Stimulated activated memory B cell treated with anti-CD40 and anti-IgM and Interleukin-4, amounts not matched to agents 10 μg/mL and 1 μg/mL and 100 μg/mL, for 72 hours (primary cell): Measurements from ENCODE around the gene CHERP.
A peak's percentile ranks its signal among the peaks of the same experiment; 100 is the strongest.
"Not testable (repeated sequence)": the region's sequence is repeated elsewhere in the genome, so short reads cannot be mapped to it uniquely, and the experiment has no call there.

Source experiments
- ATAC-seq: fragments of 150-1000 bp; cut with Tn5 transposase; 2 replicates; pipeline ENCODE4 v1.10.0; 2021
- H3K27ac Mint-ChIP-seq: one replicate; pipeline ENCODE4 v1.8.0; 2022; ENCODE audit warnings: mild to moderate bottlenecking, mixed read lengths
- H3K27me3 Mint-ChIP-seq: one replicate; pipeline ENCODE4 v1.8.0; 2022; ENCODE audit warnings: mixed read lengths
- H3K36me3 Mint-ChIP-seq: one replicate; pipeline ENCODE4 v1.8.0; 2022; ENCODE audit warnings: mixed read lengths
- H3K4me1 Mint-ChIP-seq: one replicate; pipeline ENCODE4 v1.8.0; 2022; ENCODE audit warnings: mixed read lengths
- H3K4me3 Mint-ChIP-seq: one replicate; pipeline ENCODE4 v1.8.0; 2022; ENCODE audit warnings: mild to moderate bottlenecking, moderate library complexity, mixed read lengths
- H3K9me3 Mint-ChIP-seq: one replicate; pipeline ENCODE4 v1.8.0; 2022; ENCODE audit warnings: mixed read lengths

Gene CHERP

DNA sequence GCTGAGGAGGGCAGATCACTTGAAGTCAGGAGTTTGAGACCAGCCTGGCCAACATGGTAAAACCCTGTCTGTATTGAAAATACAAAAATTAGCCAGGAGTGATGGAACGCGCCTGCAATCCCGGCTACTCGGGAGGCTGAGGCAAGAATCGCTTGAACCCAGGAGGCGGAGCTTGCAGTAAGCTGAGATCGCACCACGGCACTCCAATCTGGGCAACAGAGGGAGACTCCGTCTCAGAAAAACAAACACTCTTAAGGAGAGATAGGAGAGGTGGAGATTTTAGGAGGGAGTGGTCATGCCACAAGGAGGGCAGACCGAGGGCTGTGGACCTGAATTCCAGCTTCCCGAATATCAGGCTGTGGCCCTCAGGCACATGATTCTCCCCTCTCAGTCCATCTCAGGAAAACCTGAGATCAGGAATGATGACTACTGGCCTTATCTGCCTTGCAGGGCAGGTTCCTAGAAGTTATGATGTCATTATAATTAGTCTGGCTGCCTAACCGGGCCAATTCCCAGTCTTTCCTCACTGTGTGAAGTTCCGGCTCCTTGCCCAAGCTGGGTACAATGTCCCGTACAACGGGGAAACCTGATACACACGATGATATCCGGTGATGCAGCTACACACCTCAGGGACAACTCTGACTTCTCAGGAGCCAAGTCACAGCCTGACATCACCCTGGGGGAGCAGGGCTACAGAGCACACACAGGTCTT is 27.5 kb upstream of the CHERP start:
- H3K36me3 Mint-ChIP-seq = peaks cover 26% of the 10 kb centered on the region

GRCh38 chr19:16566702-16567101 is 24.5 kb upstream of the CHERP start:
- Mint-ChIP-seq H3K27ac (peak overlapping the region; percentile 62), H3K27me3 (no peaks in the 10 kb centered on the region), H3K4me3 (no peak overlapping the region), H3K36me3 (peaks cover 45% of the 10 kb centered on the region), H3K4me1 (peaks cover 33% of the 10 kb centered on the region), H3K9me3 (no peaks in the 10 kb centered on the region)
- no peak for ATAC-seq

More for the DNA sequence above, 27.5 kb upstream of the CHERP start:
- ATAC-seq = no peak
- peaks cover 59% of the 10 kb centered on the region for H3K4me1 Mint-ChIP-seq
- H3K9me3 Mint-ChIP-seq = no peaks in the 10 kb centered on the region
- no peaks in the 10 kb centered on the region for H3K27me3 Mint-ChIP-seq
- H3K27ac Mint-ChIP-seq = peak overlapping the region; percentile 53
- H3K4me3 Mint-ChIP-seq = no peak overlapping the region

- Mint-ChIP-seq H3K4me3 (no peak overlapping the region), H3K36me3 (peaks cover 50% of the 10 kb centered on the region), H3K4me1 (peaks cover 28% of the 10 kb centered on the region), H3K27me3 (no peaks in the 10 kb centered on the region), H3K9me3 (no peaks in the 10 kb centered on the region), H3K27ac (peak overlapping the region; percentile 62)
- peak; percentile 62 for ATAC-seq
Measured at GRCh38 chr19:16566161-16566560, 23.9 kb upstream of the CHERP start.

GRCh38 chr19:16564842-16565241 is 22.6 kb upstream of the CHERP start:
- Mint-ChIP-seq H3K4me1 (peaks cover 21% of the 10 kb centered on the region), H3K27me3 (no peaks in the 10 kb centered on the region), H3K36me3 (peaks cover 57% of the 10 kb centered on the region), H3K9me3 (no peaks in the 10 kb centered on the region), H3K27ac (no peak overlapping the region), H3K4me3 (no peak overlapping the region)
- ATAC-seq = no peak

GRCh38 chr19:16562608-16563025 is 20.4 kb upstream of the CHERP start:
- no peaks in the 10 kb centered on the region for H3K27me3 Mint-ChIP-seq
- H3K9me3 Mint-ChIP-seq = no peaks in the 10 kb centered on the region
- peaks cover 9% of the 10 kb centered on the region for H3K4me1 Mint-ChIP-seq
- no peak overlapping the region for H3K4me3 Mint-ChIP-seq
- peaks cover 57% of the 10 kb centered on the region for H3K36me3 Mint-ChIP-seq
- no peak overlapping the region for H3K27ac Mint-ChIP-seq
- no peak for ATAC-seq

DNA sequence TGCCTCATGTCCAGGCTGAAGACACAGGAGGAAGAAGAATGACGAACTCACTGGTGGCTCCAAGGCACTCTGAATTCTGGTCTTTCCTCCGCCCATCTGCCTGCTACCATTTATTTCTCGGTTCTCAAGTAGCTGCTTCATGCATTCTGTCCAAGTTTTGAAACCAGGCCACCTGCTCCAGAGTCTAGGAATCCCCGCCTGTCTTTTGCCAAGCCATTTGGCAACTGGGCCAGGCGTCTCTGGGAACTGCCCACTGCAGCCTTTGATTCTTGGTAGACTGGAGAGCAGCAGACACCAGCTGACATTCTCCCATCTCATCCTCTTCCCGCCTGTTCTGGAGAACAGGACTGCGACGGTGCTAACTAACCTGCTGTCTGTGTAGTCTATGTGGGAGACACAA is 19.1 kb upstream of the CHERP start:
- Mint-ChIP-seq H3K4me1 (peaks cover 4% of the 10 kb centered on the region), H3K4me3 (no peak overlapping the region), H3K27me3 (no peaks in the 10 kb centered on the region), H3K9me3 (no peaks in the 10 kb centered on the region), H3K27ac (no peak overlapping the region), H3K36me3 (peaks cover 54% of the 10 kb centered on the region)
- ATAC-seq = no peak

DNA sequence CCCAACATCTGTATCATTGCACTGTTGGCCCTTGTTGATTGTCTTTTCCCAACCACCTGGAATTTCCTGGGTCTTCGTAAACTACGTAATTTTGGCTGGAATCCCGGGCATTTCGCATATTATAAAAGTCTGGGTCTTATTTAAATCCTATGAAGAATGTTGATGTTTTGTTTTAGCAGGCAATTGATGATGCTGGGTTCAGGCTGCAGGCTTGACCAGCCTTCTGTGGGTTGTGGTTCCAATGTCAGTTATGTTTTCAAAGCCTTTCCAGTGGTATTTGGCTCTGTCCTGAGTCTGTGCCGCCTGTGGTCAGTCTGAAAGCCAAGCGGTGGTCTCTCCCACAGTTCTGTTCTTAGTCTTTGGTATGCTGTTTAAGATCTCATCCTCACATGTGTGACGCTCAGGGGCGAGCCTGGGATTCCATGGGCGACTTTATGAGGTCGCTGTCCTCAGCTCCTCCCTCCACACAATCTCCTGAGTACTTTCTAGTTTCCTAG is 17.6 kb upstream of the CHERP start:
- peaks cover 60% of the 10 kb centered on the region for H3K36me3 Mint-ChIP-seq
- H3K4me1 Mint-ChIP-seq = no peaks in the 10 kb centered on the region
- H3K4me3 Mint-ChIP-seq = no peak overlapping the region
- H3K9me3 Mint-ChIP-seq = no peaks in the 10 kb centered on the region
- ATAC-seq = no peak
- no peak overlapping the region for H3K27ac Mint-ChIP-seq
- H3K27me3 Mint-ChIP-seq = no peaks in the 10 kb centered on the region

GRCh38 chr19:16554776-16555175 is 12.5 kb upstream of the CHERP start:
- H3K36me3 Mint-ChIP-seq = peaks cover 50% of the 10 kb centered on the region
- no peaks in the 10 kb centered on the region for H3K27me3 Mint-ChIP-seq
- H3K4me1 Mint-ChIP-seq = peaks cover 5% of the 10 kb centered on the region
- no peaks in the 10 kb centered on the region for H3K9me3 Mint-ChIP-seq
- no peak for ATAC-seq
- H3K27ac Mint-ChIP-seq = no peak overlapping the region
- no peak overlapping the region for H3K4me3 Mint-ChIP-seq

- not testable (repeated sequence) for H3K9me3 Mint-ChIP-seq, H3K27ac Mint-ChIP-seq, H3K4me3 Mint-ChIP-seq, ATAC-seq, H3K27me3 Mint-ChIP-seq, H3K4me1 Mint-ChIP-seq
- peaks cover 40% of the 10 kb centered on the region for H3K36me3 Mint-ChIP-seq
Measured at GRCh38 chr19:16551902-16552301, 9.7 kb upstream of the CHERP start.

DNA sequence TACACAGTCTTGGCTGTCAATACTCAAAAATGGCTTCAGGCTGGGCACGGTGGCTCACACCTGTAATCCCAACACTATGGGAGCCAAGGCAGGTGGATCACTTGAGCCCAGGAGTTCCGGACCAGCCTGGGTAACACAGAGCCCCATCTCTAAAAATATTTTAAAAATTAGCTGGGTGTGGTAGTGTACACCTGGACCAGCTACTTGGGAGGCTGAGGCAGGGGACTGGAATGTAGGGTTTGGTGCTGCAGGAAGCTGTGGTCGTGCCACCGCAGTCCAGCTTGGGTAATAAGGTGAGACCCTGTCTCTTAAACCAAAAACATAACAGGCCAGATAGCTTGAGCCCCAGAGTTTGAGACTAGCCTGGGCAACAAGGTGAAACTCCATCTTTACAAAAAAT is 6.7 kb upstream of the CHERP start:
- H3K27me3 Mint-ChIP-seq = no peaks in the 10 kb centered on the region

GRCh38 chr19:16544473-16545231 is 2.4 kb upstream of the CHERP start:
- Mint-ChIP-seq H3K27ac (peak overlapping the region; percentile 90), H3K36me3 (peaks cover 6% of the 10 kb centered on the region), H3K9me3 (no peaks in the 10 kb centered on the region), H3K4me3 (peak overlapping the region; percentile 46), H3K27me3 (no peaks in the 10 kb centered on the region), H3K4me1 (peaks cover 43% of the 10 kb centered on the region)
- peak; percentile 17 for ATAC-seq

More for the DNA sequence above, 6.7 kb upstream of the CHERP start:
- peaks cover 18% of the 10 kb centered on the region for H3K4me1 Mint-ChIP-seq
- no peaks in the 10 kb centered on the region for H3K9me3 Mint-ChIP-seq
- H3K27ac Mint-ChIP-seq = no peak overlapping the region
- peaks cover 21% of the 10 kb centered on the region for H3K36me3 Mint-ChIP-seq
- no peak overlapping the region for H3K4me3 Mint-ChIP-seq
- no peak for ATAC-seq

GRCh38 chr19:16543734-16544133 is 1.5 kb upstream of the CHERP start:
- Mint-ChIP-seq H3K27ac (peak overlapping the region; percentile 90), H3K4me1 (peaks cover 52% of the 10 kb centered on the region), H3K36me3 (peaks cover 15% of the 10 kb centered on the region), H3K4me3 (peak overlapping the region; percentile 97)
- not testable (repeated sequence) for H3K9me3 Mint-ChIP-seq, ATAC-seq, H3K27me3 Mint-ChIP-seq

- ATAC-seq = no peak
- Mint-ChIP-seq H3K4me1 (peaks cover 60% of the 10 kb centered on the region), H3K4me3 (peak overlapping the region; percentile 97), H3K9me3 (no peaks in the 10 kb centered on the region), H3K36me3 (peaks cover 22% of the 10 kb centered on the region), H3K27ac (peak overlapping the region; percentile 90), H3K27me3 (no peaks in the 10 kb centered on the region)
Measured at GRCh38 chr19:16542910-16543472, 754 bp upstream of the CHERP start.

DNA sequence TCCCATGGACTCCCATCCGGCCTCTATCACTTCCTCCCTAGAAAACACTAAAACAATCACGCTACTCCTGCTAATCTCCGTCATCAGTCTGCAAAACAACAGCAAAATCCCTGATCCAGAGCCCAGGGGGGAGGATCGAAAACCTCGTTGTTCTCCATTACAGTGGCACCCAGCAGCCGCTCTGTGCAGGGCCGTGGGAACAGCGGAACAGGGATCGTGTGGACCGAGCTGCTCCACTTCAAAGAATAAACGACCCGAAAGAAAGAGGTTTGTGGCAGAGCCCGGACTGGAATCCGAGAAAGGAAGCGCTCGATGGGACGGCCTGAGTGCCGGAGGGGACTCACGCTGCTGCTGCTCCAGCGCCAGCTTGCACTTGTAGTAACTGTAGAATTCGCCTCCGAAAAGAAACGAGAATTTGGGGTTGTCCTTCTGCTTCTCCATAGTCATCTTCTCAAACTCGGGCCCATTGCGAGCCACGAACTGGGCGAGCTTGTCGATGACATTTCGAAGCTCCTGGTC is 652 bp downstream of the CHERP start:
- Mint-ChIP-seq H3K36me3 (peaks cover 35% of the 10 kb centered on the region), H3K4me1 (peaks cover 72% of the 10 kb centered on the region), H3K27me3 (no peaks in the 10 kb centered on the region), H3K27ac (peak overlapping the region; percentile 90), H3K4me3 (peak overlapping the region; percentile 97), H3K9me3 (no peaks in the 10 kb centered on the region)
- no peak for ATAC-seq

GRCh38 chr19:16540948-16541347 is 1.3 kb downstream of the CHERP start:
- H3K4me3 Mint-ChIP-seq = peak overlapping the region; percentile 97
- no peaks in the 10 kb centered on the region for H3K9me3 Mint-ChIP-seq
- H3K27ac Mint-ChIP-seq = peak overlapping the region; percentile 90
- peaks cover 42% of the 10 kb centered on the region for H3K36me3 Mint-ChIP-seq
- no peaks in the 10 kb centered on the region for H3K27me3 Mint-ChIP-seq
- peaks cover 79% of the 10 kb centered on the region for H3K4me1 Mint-ChIP-seq
- ATAC-seq = no peak
